Activated CD8-positive, alpha-beta memory T cell treated with anti-CD3 and anti-CD28 coated beads for 4 hours (primary cell): ENCODE data around the gene XRCC3.

Experiments used
- DNase-seq, 2 donors: peaks; one replicate each; pipeline ENCODE4 v3.0.0-alpha.2; 2020; ENCODE audit warnings: low read depth in 2 of 2

The XRCC3 gene

DNA sequence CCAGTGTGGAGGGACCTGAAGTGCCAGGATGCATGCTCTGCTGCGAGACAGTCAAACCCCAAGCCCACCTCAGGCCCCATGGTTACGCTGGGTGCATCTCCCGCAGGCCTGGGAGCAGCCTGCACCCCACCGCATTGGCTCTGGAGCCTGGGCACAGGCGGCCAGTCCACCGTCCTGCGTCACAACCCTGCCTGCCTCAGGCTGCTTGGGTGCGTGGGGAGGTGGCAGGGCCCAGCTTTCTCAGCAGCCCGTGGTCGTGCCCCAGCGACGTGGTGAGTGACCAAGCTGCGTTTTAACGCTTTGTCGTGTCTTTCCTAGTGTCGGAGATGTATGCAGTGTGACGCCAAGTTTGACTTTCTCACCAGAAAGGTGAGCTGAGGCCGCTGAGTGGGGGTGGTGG lies 11.2 kb upstream of the XRCC3 start:
- DNase-seq = no peak

DNA sequence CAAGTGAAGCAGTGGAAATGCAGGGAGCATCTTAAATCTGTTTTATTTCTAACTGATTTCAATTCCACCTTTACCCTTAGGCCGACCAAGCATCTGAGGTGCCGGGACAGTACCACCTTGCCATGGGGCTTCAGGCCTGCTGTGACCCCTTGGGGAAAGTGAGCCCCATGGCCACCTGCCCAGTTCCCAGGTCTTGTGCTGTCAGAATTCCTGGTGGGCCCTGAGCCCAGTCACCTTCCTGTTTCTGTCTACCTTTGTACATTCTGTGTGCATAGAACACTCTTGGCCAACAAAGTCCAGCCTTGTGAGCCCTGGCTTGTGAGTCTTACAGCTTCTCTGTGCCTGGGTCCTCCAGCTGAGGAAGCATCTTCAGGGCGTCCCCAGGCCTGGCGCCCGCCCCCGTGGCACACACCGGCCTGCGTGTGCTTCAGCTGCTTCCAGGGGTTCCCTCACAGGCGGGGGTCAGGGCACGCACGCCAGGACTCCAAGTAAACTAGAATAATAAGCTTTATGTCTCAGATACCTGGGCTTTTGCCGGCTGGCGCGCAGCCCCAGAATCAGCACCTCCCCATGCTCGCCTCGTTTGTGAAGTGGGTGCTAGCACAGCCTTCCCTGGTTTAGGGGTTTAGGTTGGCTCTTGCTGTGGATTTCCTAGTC lies 10.6 kb upstream of the XRCC3 start:
- DNase-seq = no peak

GRCh38 chr14:103725001-103725682 lies 9.9 kb upstream of the XRCC3 start:
- DNase-seq = no peak

GRCh38 chr14:103724116-103724515 lies 8.9 kb upstream of the XRCC3 start:
- no peak for DNase-seq

DNA sequence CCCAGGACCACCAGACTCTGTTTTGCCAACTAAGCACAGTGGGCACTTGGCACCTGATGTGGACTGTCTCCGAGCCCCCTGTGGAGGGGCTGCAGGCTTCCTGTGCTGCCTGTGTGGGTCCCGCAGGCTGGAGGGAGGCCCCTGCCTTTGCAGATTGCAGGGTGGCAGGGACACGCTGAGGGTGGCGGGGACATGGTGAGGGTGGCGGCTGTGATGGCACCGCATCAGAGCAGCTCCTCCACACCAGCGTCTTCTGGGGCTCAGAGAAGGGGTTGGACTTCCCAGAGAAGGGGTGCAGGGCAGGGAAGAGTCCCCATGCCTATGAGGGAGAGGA lies 8.5 kb upstream of the XRCC3 start:
- no peak for DNase-seq

DNA sequence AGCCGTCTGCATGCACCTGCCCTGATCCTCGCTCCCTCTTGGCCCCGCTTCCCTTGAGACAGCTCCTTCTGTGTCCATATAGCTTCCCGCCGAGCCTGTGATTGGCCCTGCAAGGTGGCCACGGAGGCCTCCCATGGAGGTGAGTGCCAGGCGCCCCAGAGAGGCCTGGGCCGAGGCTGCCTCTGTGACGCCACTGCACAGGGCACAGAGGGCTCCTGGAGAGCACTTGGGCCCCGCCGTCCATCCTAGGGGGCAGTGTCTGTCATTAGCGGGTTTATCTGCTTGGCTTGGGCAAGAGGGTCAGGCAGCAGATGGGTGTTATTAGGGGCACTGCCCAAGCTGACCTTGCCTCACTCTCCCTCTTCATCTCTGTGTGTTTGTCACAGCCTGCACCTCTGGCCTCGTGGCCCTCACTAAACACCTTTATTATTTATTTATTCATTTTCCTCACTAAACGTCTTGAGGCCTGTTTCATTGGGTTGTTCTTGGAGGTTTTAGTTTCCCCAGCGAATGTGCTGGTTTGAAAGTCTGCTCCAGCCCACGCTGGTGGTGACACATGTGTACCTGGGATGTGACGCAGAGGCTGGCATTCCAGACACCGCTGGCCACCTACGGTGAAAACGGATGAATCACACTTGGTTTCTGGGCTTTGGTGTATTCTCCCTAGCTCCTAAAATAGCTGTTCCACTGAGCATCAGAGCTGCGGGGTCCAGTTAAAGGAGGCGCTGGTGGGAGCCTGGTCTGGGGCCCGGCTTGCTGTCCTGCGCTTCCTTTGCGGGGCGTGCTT lies 6.3 kb upstream of the XRCC3 start:
- no peak for DNase-seq

- no peak for DNase-seq
Observed at GRCh38 chr14:103719751-103720150, 4.5 kb upstream of the XRCC3 start.

- no peak for DNase-seq
Observed at GRCh38 chr14:103718572-103718971, 3.3 kb upstream of the XRCC3 start.

DNA sequence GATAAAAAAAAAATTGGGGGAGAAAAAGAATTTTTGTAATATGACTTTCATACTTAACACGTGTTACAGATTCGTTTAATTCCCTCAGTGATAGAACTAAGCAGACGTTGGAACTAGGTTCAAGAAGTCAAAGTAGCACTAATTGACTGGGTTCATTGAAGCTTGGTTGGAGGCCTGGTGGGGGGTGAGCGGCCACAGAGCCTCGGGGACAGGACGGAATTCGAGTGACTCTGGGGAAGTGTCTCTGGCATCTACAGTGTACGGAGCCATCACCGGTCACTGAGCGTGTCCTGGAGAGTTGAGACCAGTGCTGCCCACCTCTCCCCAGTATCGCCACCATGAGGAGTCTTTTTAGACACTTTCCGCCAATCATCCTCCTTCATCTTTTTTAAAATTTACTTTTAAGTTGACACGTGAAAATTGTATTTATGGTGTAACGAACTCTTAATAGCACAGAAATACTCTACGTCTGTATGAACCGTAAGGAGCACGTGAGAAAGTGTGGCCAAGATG lies 1.7 kb upstream of the XRCC3 start:
- DNase-seq = no peak

GRCh38 chr14:103716091-103716801 lies 995 bp upstream of the XRCC3 start:
- no peak for DNase-seq

DNA sequence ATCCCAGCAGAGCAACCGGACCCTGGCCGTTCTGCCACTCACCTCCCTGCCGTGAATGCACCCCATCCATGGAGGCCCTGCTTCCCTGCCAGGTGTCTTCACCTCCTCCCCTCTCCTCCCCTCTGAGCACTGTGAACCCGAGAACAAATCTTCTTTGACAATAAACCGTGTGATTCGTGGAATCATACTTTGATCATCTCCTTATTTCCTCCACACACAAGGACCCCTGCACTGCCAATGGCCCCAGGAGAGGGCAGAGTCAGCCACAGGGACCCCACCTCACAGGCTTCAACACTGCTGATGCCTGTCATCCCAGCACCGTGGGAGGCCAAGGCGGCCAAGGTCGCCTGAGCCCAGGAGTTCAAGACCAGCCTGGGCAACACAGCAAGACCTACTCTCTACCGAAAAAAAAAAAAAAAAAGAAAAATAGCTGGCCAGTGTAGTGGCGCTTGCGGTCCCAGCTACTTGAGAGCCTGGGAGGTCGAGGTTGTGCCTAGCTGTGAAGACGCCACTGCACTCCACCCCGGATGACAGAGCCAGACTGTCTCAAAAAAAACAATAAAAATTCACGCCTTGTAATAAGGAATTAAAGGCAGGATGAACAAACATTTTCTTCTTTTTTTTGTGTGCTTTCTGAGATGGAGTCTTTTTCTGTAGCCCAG lies 1.1 kb downstream of the XRCC3 start:
- no peak for DNase-seq

DNA sequence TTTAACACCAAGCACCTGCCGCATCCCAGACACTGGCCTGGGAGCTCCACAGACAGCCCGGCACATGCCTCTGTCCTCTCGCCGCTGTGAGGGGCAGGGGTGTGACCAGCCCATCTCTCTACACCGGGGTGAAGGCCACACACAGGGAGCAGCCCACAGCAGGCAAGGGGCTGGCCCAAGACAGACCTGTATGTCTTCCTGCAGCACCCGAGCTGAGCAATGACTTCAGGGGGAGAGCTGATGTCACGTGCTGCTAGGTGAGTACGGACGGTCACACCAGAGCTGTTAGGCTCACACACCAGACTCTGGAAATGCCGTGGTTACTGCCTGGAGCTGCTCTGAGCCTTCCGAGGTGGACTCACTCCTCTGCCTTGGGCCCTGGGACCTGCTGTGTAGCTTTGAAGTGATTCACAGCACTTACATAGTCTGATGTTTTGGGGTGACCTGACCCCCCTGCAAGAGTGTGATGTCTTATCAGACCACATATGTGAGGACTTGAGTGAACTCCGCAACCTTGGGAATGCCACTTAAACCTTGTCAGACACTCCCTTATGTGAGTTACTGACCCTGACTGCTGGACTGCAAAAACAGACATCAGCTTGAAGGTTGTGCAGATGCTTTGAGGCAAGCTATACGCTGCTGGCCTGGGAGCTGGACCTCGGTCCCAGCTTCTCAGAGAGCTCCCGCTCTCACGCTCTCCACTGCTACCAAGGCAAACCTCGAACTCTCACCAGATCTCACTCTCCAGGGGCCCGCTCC lies 1.8 kb downstream of the XRCC3 start:
- DNase-seq = no peak

GRCh38 chr14:103712633-103713247 lies 2.5 kb downstream of the XRCC3 start:
- DNase-seq = no peak

GRCh38 chr14:103711516-103712431 lies 3.5 kb downstream of the XRCC3 start:
- no peak for DNase-seq

DNA sequence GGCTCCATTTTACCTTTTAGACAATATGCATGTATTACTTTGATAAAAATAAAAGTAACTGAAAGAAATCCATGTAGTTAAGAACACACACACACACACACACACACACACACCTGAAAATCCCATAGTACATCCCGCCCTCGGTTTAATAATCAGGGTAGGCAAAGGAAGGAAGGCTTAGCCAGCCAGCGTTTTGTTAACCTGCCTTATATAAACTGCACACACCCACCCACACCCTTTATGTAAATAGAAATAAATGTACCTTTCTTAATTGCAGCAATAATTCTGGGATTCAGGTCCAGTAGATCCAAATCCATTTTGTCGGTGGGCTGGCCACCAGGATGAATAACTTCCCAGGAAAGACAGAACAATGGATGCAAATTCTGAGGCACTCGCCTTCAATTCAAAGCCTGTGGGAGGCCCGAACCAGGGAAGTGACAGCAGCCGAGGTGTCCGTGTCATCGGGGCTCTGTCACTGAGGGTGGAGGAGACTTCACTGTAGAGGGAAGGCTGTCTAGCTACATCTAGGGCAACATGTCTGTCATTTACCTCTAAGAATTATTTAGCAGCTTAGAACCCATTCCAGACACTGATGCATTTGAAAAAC lies 4.4 kb downstream of the XRCC3 start:
- no peak for DNase-seq

- no peak for DNase-seq
Observed at GRCh38 chr14:103709814-103710213, 5.4 kb downstream of the XRCC3 start.

- no peak for DNase-seq
Observed at GRCh38 chr14:103708750-103709187, 6.5 kb downstream of the XRCC3 start.

DNA sequence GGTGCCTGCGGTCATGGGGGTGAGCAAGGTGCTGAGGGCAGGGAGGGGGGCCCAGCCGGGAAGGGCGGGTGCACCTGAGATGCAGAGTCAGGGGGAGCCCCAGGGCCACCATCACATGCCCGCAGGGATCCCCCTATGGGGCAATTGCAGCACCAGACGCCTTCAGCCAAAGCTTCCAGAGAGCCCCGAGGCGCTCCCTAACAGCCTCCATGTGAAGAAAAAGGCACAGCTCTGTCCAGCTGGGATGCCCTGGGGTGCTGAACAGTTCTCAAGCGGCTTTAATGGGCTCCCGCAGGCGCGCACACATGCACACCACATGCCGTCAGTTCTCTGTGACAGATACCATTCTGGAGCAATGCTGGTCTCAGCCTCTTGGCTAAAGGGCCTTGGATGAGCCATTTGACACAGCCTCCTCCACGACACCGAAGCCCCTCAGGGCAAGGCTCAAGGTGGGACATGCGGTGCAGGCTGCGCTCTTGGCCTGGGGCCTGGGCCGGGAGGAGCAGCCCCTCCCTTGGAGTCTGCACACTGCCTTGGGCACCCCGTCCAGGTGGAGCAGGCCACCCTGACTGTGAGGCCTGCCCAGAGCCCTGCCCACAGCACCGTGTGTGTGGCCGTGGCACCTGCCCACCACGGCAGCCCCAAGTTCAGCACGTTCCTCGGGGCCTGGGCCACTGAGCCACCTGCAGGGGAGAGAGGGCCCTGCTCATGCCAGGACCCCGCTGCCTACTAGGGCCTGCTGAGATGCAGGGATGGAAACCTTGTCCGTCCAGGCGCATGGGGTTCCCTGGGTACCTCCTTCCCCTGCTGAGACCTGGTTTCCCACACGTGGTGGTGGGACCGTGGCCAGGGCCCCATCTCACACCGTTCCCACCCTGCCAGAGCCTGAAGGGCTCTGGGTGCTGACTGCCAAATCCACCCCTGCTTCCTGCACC lies 7.7 kb downstream of the XRCC3 start:
- no peak for DNase-seq
